GF-D8 (cell line): ENCODE data around the gene TMC1.
"Not testable (repeated sequence)": the region's sequence is repeated elsewhere in the genome, so short reads cannot be mapped to it uniquely, and the experiment has no call there.

Experiments
- DNase-seq: peaks from one replicate; lab custom pipeline; 2025; lab: John Stamatoyannopoulos, UW

The TMC1 gene

DNA sequence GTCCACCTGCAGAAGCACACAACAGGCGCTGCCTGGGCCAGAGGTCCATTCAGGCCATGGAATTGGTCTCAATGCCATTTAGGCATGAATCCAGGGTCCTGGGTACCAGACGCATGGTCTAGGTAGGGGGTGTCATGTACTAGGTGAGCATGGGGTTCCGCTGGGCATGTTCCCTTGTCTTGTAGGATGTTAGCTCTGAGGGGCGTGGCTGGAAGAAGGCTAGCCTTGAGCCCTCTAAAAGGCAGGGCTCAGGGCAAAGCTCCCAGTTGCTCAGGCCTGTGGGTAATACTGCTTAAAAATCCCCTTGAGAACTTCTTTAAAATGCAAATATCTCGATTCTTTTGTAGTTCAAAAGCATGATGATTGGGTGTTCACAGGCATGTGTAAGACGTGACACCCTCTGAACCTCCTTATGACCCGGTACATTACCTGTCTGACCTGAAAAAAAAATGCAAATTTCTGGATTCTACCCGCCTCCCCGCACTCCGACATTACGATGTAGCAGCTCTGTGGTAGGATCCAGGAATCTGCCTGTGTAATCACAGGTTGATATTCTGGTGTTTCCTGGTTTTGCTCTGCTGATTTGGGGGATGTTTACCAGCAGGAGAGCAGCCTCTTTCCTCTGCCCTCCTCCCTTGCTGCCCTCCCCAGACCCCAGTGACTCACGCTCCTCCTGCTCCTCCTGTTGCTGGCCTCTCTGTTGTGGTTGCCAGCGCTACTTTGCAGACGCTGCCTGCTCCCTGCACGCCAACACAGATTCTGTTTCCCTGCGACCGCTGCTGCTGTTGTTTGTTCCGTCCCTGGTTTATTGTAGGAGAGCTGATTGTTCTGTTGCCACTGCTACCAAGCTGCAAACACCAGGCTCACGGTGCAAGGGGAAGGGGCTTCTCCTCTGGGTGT is 5.7 kb downstream of the TMC1 start:
- DNase-seq, result no peak

DNA sequence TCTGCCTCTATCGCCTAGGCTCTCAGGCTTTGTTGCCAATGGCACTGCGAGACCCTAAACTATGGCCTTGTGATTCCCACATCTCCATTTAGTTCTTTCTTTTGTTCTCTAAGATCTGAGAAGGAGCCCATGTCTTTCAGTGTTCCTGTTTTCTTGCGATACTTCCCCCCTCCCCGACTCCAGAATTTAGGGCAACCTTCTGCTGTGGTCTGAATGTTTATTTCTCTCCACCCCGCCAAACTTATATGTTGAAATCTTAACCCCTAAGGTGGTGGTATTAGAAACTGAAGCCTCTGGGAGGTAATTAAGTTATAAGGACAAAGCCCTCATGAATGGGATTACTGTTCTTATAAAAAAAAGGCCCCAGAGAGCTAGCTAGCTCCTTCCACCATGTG is 6.4 kb downstream of the TMC1 start:
- no peak for DNase-seq

DNA sequence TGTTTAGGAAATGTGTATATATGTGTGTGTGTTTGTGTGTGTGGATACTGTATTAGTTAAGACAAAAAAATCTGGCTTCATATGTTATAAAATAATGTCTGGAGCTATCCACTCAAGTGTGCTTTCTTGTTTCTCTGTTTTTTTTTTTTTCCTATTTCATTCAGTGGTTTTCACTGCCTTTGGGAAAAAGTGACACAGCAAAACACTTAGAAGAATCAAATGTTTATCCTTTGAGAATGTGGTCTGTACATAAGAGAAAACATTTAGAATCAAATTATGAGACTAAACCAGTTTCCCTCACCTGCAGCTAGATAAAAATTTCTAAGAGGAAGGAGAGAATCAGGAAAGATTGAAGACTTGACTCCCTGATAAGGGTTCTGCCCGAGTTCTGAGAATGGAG is 8.1 kb downstream of the TMC1 start:
- DNase-seq, result no peak

DNA sequence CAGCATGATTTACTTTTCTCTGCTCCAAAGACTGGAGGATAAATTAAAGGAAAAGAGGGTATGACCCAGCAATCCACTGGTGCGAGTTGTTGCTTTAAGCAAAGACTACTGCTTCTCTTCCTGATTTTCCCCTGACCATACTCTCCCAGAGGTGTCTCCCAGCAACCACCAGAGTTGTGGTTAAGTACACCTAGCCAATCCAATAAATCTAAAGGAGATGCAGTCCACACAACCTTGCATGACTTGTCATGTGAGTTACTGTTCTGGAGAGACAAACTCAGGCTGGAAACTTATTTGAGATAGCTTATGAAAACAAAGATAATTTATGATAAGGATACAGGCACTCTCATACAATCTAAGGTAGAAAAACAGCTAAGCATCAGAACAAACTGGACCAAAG is 11.9 kb downstream of the TMC1 start:
- DNase-seq, result no peak

DNA sequence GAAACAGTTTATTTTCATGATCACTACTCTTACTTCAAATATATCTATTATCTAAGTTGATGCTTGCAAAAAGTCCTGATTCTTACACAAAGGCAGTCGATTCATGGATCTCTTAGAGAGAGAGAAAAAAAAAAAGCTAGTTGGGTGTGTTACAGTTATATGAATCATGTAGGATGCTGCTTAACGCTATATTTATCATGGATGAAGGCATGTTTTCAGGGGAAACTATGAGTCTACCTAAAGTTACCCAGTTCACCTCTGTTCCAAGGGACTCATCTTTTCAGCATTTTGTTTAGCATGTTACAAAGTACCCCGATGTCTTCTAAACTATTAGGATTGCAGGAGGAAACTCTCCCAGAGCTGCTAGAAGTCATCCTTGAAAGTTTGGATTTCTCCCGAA is 13.5 kb downstream of the TMC1 start:
- no peak for DNase-seq

DNA sequence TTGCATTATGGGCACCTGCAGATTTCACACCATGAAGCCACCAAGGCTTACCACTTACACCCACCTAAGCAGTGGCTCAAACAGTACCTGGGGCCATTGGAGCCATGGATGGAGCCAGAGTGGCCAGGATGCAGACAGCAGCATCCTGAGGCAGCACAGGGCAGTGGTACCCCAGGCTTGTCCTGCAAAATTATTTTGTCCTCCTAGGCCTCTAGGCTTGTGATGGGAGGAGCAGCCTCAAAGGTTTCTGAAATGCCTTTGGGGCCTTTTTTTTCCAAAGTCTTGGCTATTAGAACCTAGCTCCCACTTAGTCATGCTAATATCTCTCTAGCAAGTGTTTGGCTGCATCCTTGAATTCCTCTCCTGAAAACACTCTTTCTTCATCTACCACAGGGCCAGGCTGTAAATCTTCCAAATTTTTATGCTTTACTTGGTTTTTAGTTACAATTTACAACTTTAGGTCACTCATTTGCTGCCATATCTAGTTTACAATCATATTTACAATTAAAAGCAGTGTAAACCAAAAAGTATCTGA is 15.7 kb downstream of the TMC1 start:
- no peak for DNase-seq

DNA sequence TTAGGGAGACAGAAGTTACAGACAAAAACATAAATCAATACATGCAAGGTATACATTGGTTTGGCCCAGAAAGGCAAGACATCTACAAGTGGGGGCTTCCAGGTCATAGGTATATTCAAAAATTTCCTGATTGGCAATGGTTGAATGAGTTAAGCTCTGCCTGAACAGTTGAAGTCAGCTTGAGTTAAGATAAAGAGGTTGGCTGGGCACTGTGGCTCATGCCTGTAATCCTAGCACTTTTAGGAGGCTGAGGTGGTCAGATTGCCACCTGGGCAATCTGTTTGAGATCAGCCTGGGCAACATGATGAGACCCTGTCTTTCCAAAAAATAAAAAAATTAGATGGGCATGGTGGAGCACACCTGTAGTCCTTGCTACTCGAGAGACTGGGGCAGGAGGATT is 16.3 kb downstream of the TMC1 start:
- no peak for DNase-seq

DNA sequence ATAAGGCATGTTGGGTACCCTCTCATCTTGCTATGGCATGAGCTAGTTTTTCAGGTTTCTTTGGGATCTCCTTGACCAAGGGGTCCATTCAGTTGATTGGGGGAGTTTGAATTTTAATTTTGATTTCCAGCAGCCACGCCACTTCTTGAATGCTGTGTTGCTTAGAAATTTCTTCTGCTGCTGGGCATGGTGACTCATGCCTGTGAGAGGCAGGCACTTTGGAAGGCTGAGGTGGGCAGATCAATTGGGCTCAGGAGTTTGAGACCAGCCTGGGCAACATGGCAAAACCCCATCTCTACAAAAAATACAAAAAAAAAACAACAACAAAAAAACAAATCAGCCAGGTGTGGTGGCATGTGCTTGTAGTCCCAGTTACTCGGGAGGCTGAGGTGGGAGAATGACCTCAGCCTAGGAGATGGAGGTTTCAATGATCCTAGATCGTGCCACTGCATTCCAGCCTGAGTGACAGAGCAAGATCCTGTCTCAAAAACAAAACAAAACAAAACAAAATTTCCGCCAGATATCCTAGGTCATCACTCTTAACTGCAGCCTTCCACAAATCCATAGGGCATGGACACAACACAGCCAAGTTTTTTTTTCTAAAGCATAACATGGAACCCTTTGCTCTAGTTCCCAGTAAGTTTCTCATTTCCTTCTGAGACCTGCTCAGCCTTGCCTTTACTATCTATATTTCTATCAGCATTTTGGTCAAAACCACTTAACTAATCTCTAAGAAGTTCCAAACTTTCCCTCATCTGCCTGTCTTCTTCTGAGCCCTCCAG is 17.7 kb downstream of the TMC1 start:
- DNase-seq, result no peak

DNA sequence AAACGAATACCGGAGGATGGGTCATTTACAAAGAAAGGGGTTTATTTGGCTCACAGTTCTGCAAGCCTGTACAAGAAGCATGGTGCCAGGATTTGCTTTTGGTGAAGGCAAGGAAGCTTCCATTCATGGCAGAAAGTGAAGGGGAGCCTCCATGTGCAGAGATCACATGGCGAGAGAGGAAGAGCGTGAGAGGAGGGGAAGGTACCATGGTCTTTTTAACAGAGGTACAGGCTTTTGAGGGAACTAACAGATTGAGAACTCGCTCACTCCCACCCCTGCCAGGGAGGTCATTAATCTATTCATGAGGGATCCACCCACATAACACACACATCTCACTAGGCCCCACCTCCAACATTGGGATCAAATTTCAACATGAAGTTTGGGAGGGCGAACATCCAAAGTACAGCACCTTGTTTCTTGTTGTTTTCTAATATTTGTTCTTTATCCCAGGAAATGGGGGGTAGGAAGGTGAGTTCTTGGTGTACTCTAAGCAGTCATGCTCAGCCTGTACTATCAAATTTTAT is 18.5 kb downstream of the TMC1 start:
- no peak for DNase-seq

DNA sequence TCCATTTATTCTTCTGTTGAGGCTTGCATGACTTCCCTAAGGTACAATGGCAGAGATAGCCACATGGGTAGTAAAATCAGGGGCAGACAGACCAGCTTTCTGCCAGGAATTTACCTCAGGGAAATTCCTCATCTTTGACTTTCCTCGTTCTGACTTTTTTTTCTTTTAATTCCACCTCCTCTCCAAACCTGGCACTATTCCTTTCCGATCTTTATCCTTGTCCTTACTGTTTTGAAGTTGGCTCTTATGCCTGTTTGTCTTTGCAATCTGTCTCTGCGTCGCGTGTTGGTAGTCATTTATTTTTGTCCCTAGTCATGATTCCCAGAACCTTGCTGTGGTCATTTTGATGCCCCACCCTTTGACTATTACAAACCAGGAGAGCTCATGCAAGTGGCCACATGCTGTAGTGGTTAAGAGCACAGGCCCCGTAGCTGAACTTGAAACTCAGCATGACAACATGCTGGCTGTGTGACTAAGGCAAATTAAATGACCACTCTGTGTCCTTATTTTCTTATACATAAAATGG is 19.0 kb downstream of the TMC1 start:
- DNase-seq, result no peak

DNA sequence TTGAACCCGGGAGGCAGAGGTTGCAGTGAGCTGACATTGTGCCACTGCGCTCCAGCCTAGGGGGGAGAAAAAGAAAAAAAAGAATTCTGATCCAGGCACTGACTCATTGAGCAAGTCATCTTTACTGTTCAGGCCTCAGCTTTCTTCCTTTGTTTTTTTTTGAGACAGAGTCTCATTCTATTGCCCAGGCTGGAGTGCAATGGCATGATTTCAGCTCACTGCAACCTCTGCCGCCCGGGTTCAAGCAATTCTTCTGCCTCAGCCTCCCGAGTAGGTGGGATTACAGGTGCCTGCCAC is 21.1 kb downstream of the TMC1 start:
- DNase-seq, result not testable (repeated sequence)

DNA sequence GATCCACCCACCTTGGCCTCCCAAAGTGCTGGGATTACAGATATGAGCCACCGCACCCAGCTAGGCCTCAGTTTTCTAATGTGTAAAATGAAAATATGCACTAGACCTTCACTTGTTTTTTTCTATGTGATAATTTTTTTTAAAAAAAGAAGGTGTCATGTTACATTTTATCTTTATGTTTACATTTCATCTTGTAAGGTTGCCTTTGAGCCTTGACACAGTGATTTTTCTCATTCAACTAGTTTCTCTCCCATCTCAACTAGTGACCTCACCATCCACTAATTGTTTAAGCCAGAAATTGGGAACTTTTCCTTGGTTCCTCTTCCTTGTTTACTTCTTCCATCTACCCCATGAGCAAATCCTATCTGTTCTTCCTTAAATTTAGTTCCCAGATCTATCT is 21.5 kb downstream of the TMC1 start:
- no peak for DNase-seq

DNA sequence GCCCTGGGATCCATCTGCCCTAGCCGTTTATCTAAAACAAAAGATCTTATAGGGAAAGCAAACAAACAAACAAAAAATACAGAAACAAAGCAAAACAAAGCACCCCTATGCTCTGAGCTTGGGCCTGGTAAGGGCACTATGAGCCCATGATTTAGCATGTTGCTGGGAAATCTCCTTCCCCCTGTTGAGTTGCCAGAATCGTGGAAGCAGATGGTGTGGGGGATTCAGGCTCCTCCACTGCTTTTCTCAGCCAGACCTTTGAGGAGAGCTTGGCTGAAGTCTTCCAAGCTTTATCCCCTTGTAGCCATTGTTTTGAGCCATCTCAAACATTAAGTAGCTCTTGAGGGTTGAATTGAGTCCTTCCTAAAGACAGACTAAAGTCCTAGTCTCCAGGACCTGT is 29.9 kb downstream of the TMC1 start:
- no peak for DNase-seq

DNA sequence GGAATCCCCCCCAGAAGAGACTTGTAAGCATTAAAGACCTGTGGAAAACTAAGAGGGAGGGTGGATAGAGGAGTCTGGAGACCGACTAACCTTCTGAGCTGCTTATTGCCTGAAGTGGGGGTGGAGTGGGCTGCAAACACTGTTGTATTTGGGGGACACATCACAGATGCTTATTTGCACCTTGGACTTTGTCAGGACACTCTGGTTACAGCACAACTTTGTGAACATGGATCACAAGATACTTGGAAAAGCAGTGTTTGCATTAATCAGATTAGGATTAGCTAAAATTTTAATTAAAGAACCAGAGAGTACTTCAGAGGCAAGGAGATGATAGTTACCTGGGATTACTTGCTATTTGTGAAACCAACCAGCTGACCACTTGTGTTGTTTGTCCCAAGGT is 30.9 kb downstream of the TMC1 start:
- no peak for DNase-seq

DNA sequence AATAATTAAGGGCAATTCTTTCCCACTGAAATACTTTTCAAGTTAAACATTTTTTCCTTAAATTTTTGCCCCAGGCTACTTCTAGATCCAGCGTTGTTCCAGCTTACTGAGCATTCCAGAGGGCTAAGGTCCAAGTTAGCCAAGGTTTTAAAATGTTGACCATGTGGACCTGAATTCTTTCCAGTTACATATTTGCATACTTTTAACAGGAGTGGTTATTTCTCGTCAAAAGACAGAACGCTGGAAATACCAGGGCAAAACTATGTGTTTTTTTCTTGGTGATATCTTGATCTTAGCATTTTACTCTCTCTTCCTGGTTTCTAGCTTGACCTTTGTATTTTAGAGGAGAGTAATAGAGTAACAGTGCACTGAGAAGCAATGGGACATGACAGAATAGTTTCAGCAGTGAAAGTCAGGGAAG is 32.8 kb downstream of the TMC1 start:
- DNase-seq, result no peak

DNA sequence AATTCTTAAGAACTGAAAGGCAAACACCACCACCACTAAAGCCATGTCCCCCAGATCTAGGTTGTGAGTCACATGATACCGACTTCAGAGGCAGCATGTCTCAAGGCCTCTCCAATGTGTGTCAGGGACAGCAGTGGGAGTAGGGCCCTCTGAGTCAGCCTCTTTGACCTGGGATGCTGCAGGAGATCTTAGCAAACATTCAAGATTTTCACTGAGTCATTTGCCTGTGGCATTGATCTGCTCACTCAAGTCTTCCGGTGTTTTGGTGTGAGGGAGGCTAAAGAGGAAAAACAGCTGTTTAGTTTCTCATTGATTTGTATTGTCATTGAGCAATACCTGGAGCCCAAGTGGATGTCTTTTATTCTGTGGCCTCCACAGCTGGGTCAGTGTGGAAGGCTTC is 36.1 kb downstream of the TMC1 start:
- no peak for DNase-seq

DNA sequence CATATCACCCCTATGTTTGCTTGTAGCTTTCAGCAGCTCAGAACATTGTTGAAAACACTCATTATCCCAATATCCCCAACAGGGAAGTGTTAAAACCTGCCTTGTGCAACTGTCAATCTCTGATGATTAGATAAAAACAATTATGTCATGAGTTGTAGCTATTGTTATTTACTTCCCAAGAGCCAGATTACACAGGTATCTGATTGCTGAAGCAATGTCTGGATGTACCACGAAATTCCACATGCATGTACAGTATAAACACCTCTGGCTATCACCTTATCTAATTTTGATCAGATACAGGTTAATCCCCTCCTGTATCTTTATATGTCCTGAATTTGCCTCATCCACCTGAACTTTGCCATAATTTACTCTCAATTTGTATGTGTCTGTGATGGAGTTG is 38.7 kb downstream of the TMC1 start:
- no peak for DNase-seq

DNA sequence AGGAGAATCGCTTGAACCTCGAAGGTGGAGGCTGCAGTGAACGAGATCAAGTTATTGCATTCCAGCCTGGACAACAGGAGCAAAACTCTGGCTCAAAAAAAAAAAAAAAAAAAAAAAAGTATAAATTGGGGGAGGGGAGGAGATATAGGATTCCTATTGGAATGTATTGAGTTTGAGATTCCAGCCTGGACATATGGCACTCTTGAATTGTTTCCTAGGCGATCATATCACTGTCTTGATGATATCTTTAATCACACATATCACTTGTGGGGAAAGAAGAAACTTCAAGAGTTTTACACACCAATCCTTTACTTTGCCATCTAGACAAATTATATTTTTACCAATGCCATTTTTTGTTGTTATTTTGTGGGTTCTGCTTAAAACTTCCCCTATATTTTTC is 42.4 kb downstream of the TMC1 start:
- no peak for DNase-seq

DNA sequence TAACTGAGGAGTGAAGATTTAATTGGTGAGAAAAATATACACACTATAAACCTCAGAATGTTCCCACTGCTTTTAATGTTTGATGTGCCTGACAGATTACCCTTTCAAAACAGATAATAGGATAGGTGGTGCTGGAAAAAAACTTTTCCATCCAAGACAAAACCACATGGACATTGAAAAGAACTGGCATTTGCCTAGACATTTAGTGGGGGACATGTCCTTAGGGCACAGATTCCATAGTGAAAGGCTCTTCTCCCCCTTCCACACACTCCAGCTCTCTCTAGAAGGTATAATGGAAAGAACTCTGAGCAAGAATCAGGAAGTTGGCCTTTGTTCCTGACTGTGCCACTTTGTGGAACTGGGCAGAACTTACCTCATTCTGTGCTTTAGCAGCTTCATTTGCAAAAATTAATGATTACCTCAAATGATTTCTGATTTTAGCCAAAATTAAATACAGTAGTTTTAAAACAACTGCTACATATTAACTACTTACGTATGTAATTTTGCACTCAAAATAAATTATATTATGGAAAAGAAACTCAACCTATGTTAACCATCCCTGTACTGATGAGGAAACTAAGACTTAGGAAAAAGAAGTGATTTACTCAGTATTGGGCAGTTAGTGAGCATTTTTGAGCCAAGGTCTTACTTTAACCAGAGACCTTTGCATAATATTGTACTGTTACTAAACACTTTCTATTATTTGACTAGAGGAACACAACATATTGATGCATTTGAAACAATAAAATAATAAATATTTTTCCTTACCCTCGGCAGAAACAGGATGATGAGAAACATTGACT is 43.3 kb downstream of the TMC1 start:
- DNase-seq, result no peak

DNA sequence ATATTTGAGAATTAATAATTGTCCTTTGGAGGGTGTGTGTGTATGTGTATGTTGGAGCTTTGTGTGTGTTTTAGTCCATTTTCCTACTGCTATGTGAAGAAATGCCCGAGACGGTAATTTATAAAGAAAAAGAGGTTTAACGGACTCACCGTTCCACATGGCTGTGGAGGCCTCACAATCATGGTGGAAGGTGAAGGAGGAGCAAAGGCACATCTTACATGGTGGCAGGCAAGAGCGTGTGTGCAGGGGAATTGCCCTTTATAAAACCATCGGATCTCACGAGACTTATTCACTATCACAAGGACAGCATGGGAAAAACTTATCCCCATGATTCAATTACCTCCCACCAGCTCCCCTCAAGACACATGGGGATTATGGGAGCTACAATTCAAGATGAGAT is 44.1 kb downstream of the TMC1 start:
- DNase-seq, result no peak

DNA sequence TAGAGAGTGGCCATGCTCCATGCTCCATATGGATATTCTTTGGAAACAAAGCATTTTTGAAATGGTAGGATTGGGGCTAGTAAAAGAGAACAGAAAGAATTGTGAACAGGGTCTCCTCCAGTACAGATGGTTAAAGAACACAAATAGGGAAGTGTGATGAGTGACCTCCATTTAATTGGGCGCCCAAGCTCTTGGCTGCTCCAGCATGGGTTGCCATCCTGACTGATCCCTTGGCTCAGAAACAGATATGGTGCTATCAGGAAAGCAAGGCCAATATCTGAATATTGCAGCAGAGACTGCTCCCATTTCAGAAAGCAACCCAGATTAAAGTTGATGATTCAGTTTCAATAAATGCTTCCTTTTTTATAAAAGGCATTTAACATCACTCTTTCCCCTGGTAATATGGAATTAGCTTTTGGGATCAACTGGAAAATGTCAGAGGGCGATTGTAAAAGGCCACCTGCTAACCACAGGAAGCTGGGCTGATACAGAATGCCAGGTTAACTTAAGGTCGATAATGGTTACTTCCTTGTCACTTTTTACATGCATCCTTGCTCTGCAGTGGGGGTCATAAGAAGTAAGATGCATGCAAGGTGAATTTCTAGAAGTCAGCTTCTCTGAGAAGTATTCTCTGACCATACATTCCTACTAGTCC is 52.9 kb downstream of the TMC1 start:
- no peak for DNase-seq

DNA sequence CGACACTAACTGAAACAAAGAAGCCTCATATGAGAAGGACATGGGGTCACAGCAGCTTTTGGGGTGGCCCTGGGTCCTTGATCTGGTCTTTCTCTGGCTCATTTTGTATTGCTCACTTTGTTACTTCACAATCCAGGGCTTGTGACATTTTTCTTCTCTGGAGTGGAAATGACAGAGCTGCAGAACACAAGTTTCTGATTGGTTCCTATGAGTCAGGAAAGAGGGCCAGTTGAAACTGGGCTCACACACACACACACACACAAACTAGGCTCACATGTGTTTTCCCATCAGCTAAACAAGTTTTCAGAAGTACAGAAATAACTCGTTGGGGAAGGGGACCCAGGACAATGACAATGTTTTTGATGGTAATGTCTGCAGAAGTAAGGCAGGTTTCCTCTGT is 54.3 kb downstream of the TMC1 start:
- no peak for DNase-seq
